ENCODE results near the gene CGAS. TPM values are rescaled to one million over a fixed set of nuclear protein-coding genes. Genes with fewer than 3 reads are reported as not detected.
"Not testable (repeated sequence)": the region's sequence is repeated elsewhere in the genome, so short reads cannot be mapped to it uniquely, and the experiment has no call there.

Gene CGAS
- total and polyA plus RNA-seq, 2 experiments from 2014 or later = not detected

GRCh38 chr6:73477407-73477806 is 25.3 kb upstream of the CGAS start:
- Histone ChIP-seq H3K4me1 (ENCODE audit: low read depth) (no peaks in the 10 kb centered on the region), H3K36me3 (peaks cover 47% of the 10 kb centered on the region), H3K27me3 (no peaks in the 10 kb centered on the region), H3K9me3 (ENCODE audit: low read depth) (no peaks in the 10 kb centered on the region), H3K27ac (no peak overlapping the region), H3K4me3 (no peak overlapping the region)
- no peak for TF ChIP-seq CTCF (IDR thresholded peaks at IDR 0.05; ENCODE audit: low read depth, low read length)
- no peak for DNase-seq (ENCODE audit: low read depth in 1 of 2, low spot score in 1 of 2)

- no peak overlapping the region for H3K27ac ChIP-seq
- H3K4me3 ChIP-seq = no peak overlapping the region
- no peaks in the 10 kb centered on the region for H3K4me1 ChIP-seq (ENCODE audit: low read depth)
- H3K27me3 ChIP-seq = no peaks in the 10 kb centered on the region
- no peak for DNase-seq (ENCODE audit: low read depth in 1 of 2, low spot score in 1 of 2)
- H3K36me3 ChIP-seq = peaks cover 44% of the 10 kb centered on the region
- no peaks in the 10 kb centered on the region for H3K9me3 ChIP-seq (ENCODE audit: low read depth)
- no peak for TF ChIP-seq CTCF (IDR thresholded peaks at IDR 0.05; ENCODE audit: low read depth, low read length)
Observed at GRCh38 chr6:73476723-73477122, 24.6 kb upstream of the CGAS start.

- H3K27ac ChIP-seq = no peak overlapping the region
- H3K9me3 ChIP-seq (ENCODE audit: low read depth) = no peaks in the 10 kb centered on the region
- H3K27me3 ChIP-seq = no peaks in the 10 kb centered on the region
- no peak overlapping the region for H3K4me3 ChIP-seq
- no peak for DNase-seq (ENCODE audit: low read depth in 1 of 2, low spot score in 1 of 2)
- no peak for TF ChIP-seq CTCF (IDR thresholded peaks at IDR 0.05; ENCODE audit: low read depth, low read length)
- H3K4me1 ChIP-seq (ENCODE audit: low read depth) = no peaks in the 10 kb centered on the region
- peaks cover 53% of the 10 kb centered on the region for H3K36me3 ChIP-seq
Observed at GRCh38 chr6:73471686-73472290, 19.7 kb upstream of the CGAS start.

GRCh38 chr6:73461537-73462350 is 9.6 kb upstream of the CGAS start, which contains the start of gene MTO1:
Gene MTO1, plus strand, starts transcription at chr6:73461737. Its CDS starts 118 bp downstream, at chr6:73461855.
- peak within 1 kb of the TSS; percentile 83 for H3K27ac ChIP-seq
- no peaks in the 10 kb centered on the region for H3K27me3 ChIP-seq

GRCh38 chr6:73460056-73460455 is 8.0 kb upstream of the CGAS start:
- Histone ChIP-seq H3K36me3 (no peaks in the 10 kb centered on the region), H3K27ac (no peak overlapping the region), H3K4me3 (no peak overlapping the region), H3K27me3 (no peaks in the 10 kb centered on the region), H3K4me1 (ENCODE audit: low read depth) (no peaks in the 10 kb centered on the region), H3K9me3 (ENCODE audit: low read depth) (no peaks in the 10 kb centered on the region)
- TF ChIP-seq CTCF (IDR thresholded peaks at IDR 0.05; ENCODE audit: low read depth, low read length) = no peak
- DNase-seq (ENCODE audit: low read depth in 1 of 2, low spot score in 1 of 2) = no peak

More at GRCh38 chr6:73461537-73462350, 9.6 kb upstream of the CGAS start, which contains the start of gene MTO1:
- Histone ChIP-seq H3K4me3 (peak within 1 kb of the TSS; percentile 61), H3K36me3 (no peaks in the 10 kb centered on the region), H3K9me3 (ENCODE audit: low read depth) (no peaks in the 10 kb centered on the region), H3K4me1 (ENCODE audit: low read depth) (no peaks in the 10 kb centered on the region)
- TF ChIP-seq CTCF (IDR thresholded peaks at IDR 0.05; ENCODE audit: low read depth, low read length) = no peak
- DNase-seq (ENCODE audit: low read depth in 1 of 2, low spot score in 1 of 2) = peak; percentile 89 to 93

- H3K36me3 ChIP-seq; H3K27ac ChIP-seq; DNase-seq (ENCODE audit: low read depth in 1 of 2, low spot score in 1 of 2); H3K9me3 ChIP-seq (ENCODE audit: low read depth); H3K4me3 ChIP-seq; H3K27me3 ChIP-seq; H3K4me1 ChIP-seq (ENCODE audit: low read depth): not testable (repeated sequence)
Observed at GRCh38 chr6:73459474-73459873, 7.4 kb upstream of the CGAS start.
